HK-2 (cell line): ENCODE measurements around the gene FIGNL1.
"Not testable (repeated sequence)": the region's sequence is repeated elsewhere in the genome, so short reads cannot be mapped to it uniquely, and the experiment has no call there.

ENCODE experiments used
- DNase-seq: peaks from one replicate; pipeline ENCODE4 v3.0.0-alpha.2; 2018; ENCODE audit not compliant: unreplicated experiment

The FIGNL1 gene

DNA sequence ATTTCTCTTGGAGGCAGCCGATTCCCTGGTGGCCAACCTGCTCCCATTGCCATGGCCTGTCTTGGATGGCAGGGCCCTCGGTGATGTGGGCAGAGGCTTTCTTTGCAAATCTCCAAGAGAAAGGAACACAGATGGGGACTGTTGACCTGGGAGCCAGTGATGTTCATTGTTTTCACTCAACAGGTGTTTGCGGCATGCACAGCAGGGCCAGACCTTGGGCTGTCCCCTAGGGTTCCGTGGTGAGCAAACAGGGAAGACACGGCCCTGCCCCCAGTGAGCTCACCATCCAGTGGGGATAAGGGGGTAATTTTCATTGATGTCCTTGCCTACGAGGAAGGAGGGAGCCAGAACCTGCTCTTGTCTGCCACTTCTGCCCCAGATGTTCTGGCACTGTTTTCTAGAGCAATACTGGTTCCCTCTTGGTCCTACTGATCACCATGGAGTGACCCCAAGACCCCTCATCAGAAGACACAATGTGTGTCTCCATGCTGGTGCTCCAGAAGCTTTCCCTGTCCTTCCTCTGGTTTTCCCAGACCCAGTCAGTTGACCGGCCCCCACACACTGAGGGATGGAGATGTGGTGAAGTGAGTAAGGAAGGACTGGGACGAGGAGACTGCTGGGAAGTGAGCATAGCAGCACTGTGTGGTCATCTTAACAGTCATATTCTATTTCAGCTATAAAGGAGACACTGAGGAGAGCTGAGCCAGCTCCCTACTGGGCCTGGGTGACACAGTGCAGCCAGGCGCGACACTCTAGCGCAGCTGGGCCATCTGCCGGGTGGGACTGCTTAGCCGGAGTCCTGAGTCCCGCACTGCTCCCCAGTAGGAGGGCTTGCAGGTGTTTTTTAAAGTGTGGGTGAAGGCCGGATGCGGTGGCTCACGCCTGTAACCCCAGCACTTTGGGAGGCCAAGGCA lies 20.4 kb upstream of the FIGNL1 start:
- DNase-seq: no peak

DNA sequence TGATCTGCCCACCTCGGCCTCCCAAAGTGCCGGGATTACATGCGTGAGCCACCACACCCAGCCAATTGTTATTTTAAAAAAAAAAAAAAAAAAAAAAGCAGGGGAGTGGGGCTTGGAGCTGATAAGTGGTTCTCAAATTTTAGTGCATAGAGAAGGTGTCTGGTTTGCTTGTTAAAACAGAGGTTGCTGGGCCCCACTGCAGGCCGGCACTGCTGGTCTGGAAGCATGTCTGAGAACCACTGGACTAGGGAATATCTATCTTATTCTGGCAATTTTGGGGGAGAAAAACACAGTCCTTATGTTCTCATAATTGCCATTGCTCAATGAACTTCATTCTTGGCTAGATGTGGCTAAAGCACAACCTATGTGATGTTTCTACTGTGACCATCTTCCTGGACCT lies 19.0 kb upstream of the FIGNL1 start:
- no peak for DNase-seq

- DNase-seq: peak; percentile 76
Measured at GRCh38 chr7:50467817-50468610, 17.9 kb upstream of the FIGNL1 start.

- DNase-seq: no peak
Measured at GRCh38 chr7:50466815-50467585, 16.9 kb upstream of the FIGNL1 start.

DNA sequence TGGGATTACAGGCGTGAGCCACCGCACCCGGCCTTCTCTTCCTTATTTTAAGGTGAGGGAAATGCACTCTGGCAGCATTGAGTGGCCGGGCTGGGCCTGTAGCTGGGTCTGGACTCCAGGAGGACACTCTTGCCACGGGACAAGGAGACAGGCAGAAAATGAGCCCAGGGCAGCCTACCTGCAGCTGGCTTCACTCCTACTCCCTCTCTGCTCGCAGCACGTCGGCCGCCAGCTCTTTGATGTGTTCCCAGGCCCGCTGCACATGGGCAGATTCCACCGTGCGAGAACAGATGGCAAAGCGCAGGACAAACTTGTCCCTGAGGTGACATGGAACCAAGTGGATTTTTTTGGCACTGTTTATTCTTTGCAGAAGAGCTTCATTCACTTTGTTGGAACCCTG lies 12.9 kb upstream of the FIGNL1 start:
- no peak for DNase-seq

GRCh38 chr7:50462361-50462760 lies 12.2 kb upstream of the FIGNL1 start:
- DNase-seq: no peak

DNA sequence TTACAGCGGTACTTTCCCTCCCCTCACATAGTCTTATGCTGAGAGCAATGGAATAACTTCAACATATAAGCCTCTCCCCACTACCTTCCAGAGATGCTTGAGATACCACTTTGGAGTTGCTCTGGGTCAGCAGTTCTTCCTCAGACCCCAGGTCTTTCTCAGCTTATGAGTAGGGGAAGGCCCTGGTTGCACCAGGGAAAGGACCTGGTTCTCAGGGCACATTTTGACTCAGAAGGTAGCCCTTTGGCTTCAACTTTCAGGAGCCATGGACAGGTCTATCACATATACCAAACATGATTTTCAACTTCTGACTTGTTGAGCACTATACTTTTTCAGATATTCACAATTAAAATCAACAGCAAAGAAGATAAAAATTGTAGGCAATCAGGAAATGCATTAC lies 11.5 kb upstream of the FIGNL1 start:
- no peak for DNase-seq

DNA sequence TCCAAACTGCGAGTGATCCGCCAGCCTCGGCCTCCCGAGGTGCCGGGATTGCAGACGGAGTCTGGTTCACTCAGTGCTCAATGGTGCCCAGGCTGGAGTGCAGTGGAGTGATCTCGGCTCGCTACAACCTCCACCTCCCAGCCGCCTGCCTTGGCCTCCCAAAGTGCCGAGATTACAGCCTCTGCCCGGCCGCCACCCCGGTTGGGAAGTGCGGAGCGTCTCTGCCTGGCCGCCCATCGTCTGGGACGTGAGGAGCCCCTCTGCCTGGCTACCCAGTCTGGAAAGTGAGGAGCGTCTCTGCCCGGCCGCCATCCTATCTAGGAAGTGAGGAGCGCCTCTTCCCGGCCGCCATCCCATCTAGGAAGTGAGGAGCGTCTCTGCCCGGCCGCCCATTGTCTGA lies 9.0 kb upstream of the FIGNL1 start:
- not testable (repeated sequence) for DNase-seq

GRCh38 chr7:50458651-50459050 lies 8.5 kb upstream of the FIGNL1 start:
- not testable (repeated sequence) for DNase-seq

DNA sequence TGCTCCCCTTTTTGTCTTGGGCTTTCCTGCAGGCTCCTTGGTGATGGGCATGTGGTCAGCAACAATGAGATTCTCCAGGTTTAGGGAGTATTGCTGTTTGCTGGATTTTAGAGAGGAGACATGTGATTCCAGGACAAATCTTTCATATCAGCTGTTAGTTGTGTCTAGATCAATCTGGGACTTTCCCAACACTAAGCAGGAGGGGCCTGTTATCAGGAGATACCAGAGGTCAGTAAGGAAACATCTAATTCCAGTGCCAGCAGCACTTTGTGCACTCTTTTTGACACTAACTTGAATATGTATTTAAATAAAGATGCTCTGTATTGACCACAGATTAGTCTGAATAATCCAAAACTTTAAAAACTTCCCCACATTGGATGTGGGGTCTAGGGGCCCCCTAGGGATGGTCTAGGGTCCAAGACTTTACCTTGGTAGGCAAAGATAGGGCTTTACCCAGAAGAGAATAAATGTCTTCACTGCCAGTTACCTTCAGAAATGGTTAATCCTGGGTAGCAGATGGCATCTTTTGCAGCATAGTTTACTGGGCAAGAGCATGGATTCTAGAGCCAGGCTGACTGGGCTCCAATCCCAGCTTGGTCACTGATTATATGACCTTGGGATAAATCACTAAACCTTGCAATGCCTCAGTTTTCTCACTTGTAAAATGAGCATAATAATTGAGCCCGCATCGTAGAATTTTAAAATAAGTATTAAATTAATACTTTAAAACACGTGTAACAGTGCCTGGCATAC lies 6.4 kb upstream of the FIGNL1 start:
- no peak for DNase-seq

DNA sequence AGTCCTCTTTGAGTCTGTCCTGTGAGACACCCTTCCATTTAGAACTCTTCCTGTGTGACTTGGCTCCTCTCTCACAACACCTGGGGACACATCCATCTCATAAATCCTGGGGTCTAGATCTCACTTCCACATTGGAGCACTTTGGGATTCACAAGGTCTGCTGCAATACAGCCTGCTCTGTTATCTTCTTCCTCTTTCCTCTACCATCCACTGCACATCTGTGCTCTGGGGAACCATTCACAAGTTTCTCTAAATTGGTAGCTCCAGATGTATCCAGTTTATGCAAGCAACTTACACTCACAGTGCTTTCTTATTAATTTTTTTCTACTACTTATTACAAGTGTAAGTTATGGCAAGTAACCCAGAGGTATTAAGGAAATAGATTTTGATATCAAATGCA lies 5.5 kb upstream of the FIGNL1 start:
- no peak for DNase-seq

- DNase-seq: no peak
Measured at GRCh38 chr7:50454968-50455367, 4.8 kb upstream of the FIGNL1 start.

DNA sequence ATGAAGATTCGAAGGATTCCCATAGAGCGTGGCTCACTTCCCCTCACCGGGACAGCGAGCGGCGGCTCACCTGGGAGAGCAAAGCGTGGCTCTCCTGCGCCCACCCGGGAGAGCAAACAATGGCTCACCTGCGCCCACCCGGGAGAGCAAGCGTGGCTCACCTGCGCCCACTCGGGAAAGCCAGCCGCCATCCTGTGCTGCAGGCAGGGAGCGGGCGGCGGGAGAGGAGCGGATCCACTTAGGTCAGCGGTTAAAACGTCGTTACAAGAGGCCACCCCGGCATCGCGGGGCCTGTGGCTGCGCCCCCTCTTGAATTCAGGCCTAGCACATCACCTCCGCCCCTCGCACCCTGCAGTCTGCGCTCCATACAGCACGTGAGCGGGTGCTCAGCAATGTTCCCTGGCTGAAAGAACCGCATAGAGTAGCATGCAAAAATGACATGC lies 461 bp upstream of the FIGNL1 start:
- no peak for DNase-seq

- DNase-seq: no peak
Measured at GRCh38 chr7:50449501-50449880, 659 bp downstream of the FIGNL1 start.

DNA sequence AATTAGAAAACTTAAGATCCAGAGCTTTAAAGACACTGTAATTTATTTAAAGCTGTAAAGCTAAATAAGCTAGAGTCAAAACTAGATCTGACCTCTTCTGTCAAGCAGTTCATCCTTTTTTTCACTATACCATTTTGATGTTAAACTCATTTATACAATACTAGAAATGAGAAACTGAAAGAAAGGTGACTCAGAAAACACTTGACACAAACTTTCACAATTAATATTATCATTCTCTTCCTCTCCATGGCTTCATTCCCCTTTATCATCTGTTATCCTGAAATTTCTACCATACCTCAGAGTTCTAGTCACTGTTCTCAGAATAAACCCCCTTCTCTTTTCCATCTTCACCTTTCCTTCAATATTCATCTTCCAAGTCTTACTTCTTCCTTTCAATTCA lies 1.3 kb downstream of the FIGNL1 start:
- no peak for DNase-seq

GRCh38 chr7:50446542-50446960 lies 3.6 kb downstream of the FIGNL1 start:
- DNase-seq: peak; percentile 64

GRCh38 chr7:50436133-50436806 lies 13.9 kb downstream of the FIGNL1 start:
- DNase-seq: peak; percentile 30

- DNase-seq: no peak
Measured at GRCh38 chr7:50431722-50432305, 18.3 kb downstream of the FIGNL1 start.

DNA sequence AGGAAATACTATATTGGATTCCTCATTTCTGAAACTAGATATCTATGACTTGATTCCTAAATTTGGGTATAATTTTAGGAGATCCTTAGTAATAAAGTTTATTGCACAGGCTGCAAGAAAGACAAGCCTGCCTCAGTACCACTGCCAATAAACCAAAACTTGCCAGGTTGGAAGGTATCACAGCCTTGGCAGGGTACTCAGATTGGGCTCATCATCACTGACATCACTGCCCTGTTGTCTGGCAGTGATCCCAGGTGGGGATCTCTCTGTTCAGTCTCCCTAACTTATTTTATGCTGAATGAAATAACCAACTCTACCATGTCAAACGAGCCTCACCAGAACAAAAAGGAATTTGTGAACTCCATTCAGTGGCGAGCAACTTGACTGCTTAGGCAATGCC lies 18.8 kb downstream of the FIGNL1 start:
- no peak for DNase-seq

DNA sequence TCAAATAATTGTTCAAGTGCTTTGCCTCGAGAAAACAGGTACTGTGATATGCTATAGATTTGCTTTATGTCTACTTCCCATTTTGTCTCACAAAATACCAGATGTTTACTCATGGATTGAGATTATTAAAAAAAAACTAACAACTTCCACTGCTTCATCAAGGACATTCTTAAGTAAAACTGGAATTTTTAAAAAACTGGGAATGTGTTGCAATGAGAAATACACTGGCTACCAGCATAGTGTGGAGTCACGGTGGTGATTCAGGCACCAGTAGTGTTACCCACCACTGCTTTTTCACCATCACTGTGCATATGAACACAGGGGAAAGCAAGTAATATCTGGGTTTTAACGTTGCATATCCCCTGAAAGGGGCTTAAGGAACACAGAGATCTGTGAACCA lies 21.2 kb downstream of the FIGNL1 start:
- no peak for DNase-seq
